ENCODE measurements around the gene ARHGAP8.
"Not testable (repeated sequence)": the region's sequence is repeated elsewhere in the genome, so short reads cannot be mapped to it uniquely, and the experiment has no call there.

ARHGAP8 gene

GRCh38 chr22:44855855-44856254 lies 103.5 kb downstream of the ARHGAP8 start:
- H3K27me3 ChIP-seq (ENCODE audit: control insufficient read depth, insufficient read depth, low read length), result no peaks in the 10 kb centered on the region
- no peaks in the 10 kb centered on the region for H3K9me3 ChIP-seq (ENCODE audit: control insufficient read depth, insufficient read depth, low read length)
- WGBS (ENCODE audit: insufficient coverage, insufficient read length), result no CpG with 5 or more reads among the region's 5 CpGs
- DNase-seq (ENCODE audit: low read depth, low spot score), result no peak
- no peak overlapping the region for H3K27ac ChIP-seq (ENCODE audit: low read length)
- H3K36me3 ChIP-seq (ENCODE audit: control insufficient read depth, insufficient read depth, low read length), result no peaks in the 10 kb centered on the region
- no peaks in the 10 kb centered on the region for H3K4me1 ChIP-seq (ENCODE audit: control insufficient read depth, insufficient read depth, low read length)
- no peak overlapping the region for H3K4me3 ChIP-seq (ENCODE audit: low read length)

- WGBS (ENCODE audit: insufficient coverage, insufficient read length), result no CpG with 5 or more reads among the region's 7 CpGs
- H3K36me3 ChIP-seq (ENCODE audit: control insufficient read depth, insufficient read depth, low read length); H3K9me3 ChIP-seq (ENCODE audit: control insufficient read depth, insufficient read depth, low read length); H3K27ac ChIP-seq (ENCODE audit: low read length); H3K4me1 ChIP-seq (ENCODE audit: control insufficient read depth, insufficient read depth, low read length); H3K4me3 ChIP-seq (ENCODE audit: low read length); H3K27me3 ChIP-seq (ENCODE audit: control insufficient read depth, insufficient read depth, low read length); DNase-seq (ENCODE audit: low read depth, low spot score): not testable (repeated sequence)
Observed at GRCh38 chr22:44858819-44859218, 106.4 kb downstream of the ARHGAP8 start.

GRCh38 chr22:44859641-44860040 lies 107.3 kb downstream of the ARHGAP8 start:
- H3K27ac ChIP-seq (ENCODE audit: low read length), result no peak overlapping the region
- no CpG with 5 or more reads among the region's 13 CpGs for WGBS (ENCODE audit: insufficient coverage, insufficient read length)
- H3K4me1 ChIP-seq (ENCODE audit: control insufficient read depth, insufficient read depth, low read length), result no peaks in the 10 kb centered on the region; the same call in 1 of the 2 replicates

GRCh38 chr22:44860311-44860710 lies 107.9 kb downstream of the ARHGAP8 start:
- no peak for DNase-seq (ENCODE audit: low read depth, low spot score)
- Histone ChIP-seq H3K27ac (ENCODE audit: low read length) (no peak overlapping the region), H3K9me3 (ENCODE audit: control insufficient read depth, insufficient read depth, low read length) (no peaks in the 10 kb centered on the region), H3K36me3 (ENCODE audit: control insufficient read depth, insufficient read depth, low read length) (peaks cover 8% of the 10 kb centered on the region), H3K4me3 (ENCODE audit: low read length) (no peak overlapping the region), H3K4me1 (ENCODE audit: control insufficient read depth, insufficient read depth, low read length) (no peaks in the 10 kb centered on the region; the same call in 1 of the 2 replicates), H3K27me3 (ENCODE audit: control insufficient read depth, insufficient read depth, low read length) (no peaks in the 10 kb centered on the region)
- no CpG with 5 or more reads among the region's 6 CpGs for WGBS (ENCODE audit: insufficient coverage, insufficient read length)

More at GRCh38 chr22:44859641-44860040, 107.3 kb downstream of the ARHGAP8 start:
- H3K9me3 ChIP-seq (ENCODE audit: control insufficient read depth, insufficient read depth, low read length), result no peaks in the 10 kb centered on the region
- H3K4me3 ChIP-seq (ENCODE audit: low read length), result no peak overlapping the region
- H3K36me3 ChIP-seq (ENCODE audit: control insufficient read depth, insufficient read depth, low read length), result peaks cover 8% of the 10 kb centered on the region
- DNase-seq (ENCODE audit: low read depth, low spot score), result no peak
- H3K27me3 ChIP-seq (ENCODE audit: control insufficient read depth, insufficient read depth, low read length), result no peaks in the 10 kb centered on the region

- H3K4me1 ChIP-seq (ENCODE audit: control insufficient read depth, insufficient read depth, low read length), result no peaks in the 10 kb centered on the region; the same call in 1 of the 2 replicates
- H3K27ac ChIP-seq (ENCODE audit: low read length), result no peak overlapping the region
- WGBS (ENCODE audit: insufficient coverage, insufficient read length), result no CpG with 5 or more reads among the region's 7 CpGs
- no peaks in the 10 kb centered on the region for H3K9me3 ChIP-seq (ENCODE audit: control insufficient read depth, insufficient read depth, low read length)
- H3K4me3 ChIP-seq (ENCODE audit: low read length), result no peak overlapping the region
- no peaks in the 10 kb centered on the region for H3K27me3 ChIP-seq (ENCODE audit: control insufficient read depth, insufficient read depth, low read length)
- DNase-seq (ENCODE audit: low read depth, low spot score), result no peak
- H3K36me3 ChIP-seq (ENCODE audit: control insufficient read depth, insufficient read depth, low read length), result peaks cover 8% of the 10 kb centered on the region
Observed at GRCh38 chr22:44861245-44861644, 108.9 kb downstream of the ARHGAP8 start.

- Histone ChIP-seq H3K4me1 (ENCODE audit: control insufficient read depth, insufficient read depth, low read length) (no peaks in the 10 kb centered on the region; the same call in 1 of the 2 replicates), H3K9me3 (ENCODE audit: control insufficient read depth, insufficient read depth, low read length) (no peaks in the 10 kb centered on the region), H3K36me3 (ENCODE audit: control insufficient read depth, insufficient read depth, low read length) (peaks cover 8% of the 10 kb centered on the region), H3K4me3 (ENCODE audit: low read length) (no peak overlapping the region), H3K27me3 (ENCODE audit: control insufficient read depth, insufficient read depth, low read length) (no peaks in the 10 kb centered on the region), H3K27ac (ENCODE audit: low read length) (no peak overlapping the region)
- WGBS (ENCODE audit: insufficient coverage, insufficient read length), result no CpG with 5 or more reads among the region's 11 CpGs
- DNase-seq (ENCODE audit: low read depth, low spot score), result no peak
Observed at GRCh38 chr22:44862281-44862680, 109.9 kb downstream of the ARHGAP8 start.

GRCh38 chr22:44862981-44863860 lies 110.8 kb downstream of the ARHGAP8 start:
- Histone ChIP-seq H3K9me3 (ENCODE audit: control insufficient read depth, insufficient read depth, low read length) (no peaks in the 10 kb centered on the region), H3K36me3 (ENCODE audit: control insufficient read depth, insufficient read depth, low read length) (peaks cover 8% of the 10 kb centered on the region), H3K4me1 (ENCODE audit: control insufficient read depth, insufficient read depth, low read length) (no peaks in the 10 kb centered on the region; the same call in 1 of the 2 replicates), H3K27me3 (ENCODE audit: control insufficient read depth, insufficient read depth, low read length) (no peaks in the 10 kb centered on the region), H3K4me3 (ENCODE audit: low read length) (no peak overlapping the region), H3K27ac (ENCODE audit: low read length) (no peak overlapping the region)
- no CpG with 5 or more reads among the region's 19 CpGs for WGBS (ENCODE audit: insufficient coverage, insufficient read length)
- no peak for DNase-seq (ENCODE audit: low read depth, low spot score)

- Histone ChIP-seq H3K9me3 (ENCODE audit: control insufficient read depth, insufficient read depth, low read length) (no peaks in the 10 kb centered on the region), H3K27me3 (ENCODE audit: control insufficient read depth, insufficient read depth, low read length) (no peaks in the 10 kb centered on the region), H3K36me3 (ENCODE audit: control insufficient read depth, insufficient read depth, low read length) (peaks cover 8% of the 10 kb centered on the region), H3K27ac (ENCODE audit: low read length) (no peak overlapping the region), H3K4me3 (ENCODE audit: low read length) (no peak overlapping the region), H3K4me1 (ENCODE audit: control insufficient read depth, insufficient read depth, low read length) (no peaks in the 10 kb centered on the region; the same call in 1 of the 2 replicates)
- no peak for DNase-seq (ENCODE audit: low read depth, low spot score)
- no CpG with 5 or more reads among the region's 31 CpGs for WGBS (ENCODE audit: insufficient coverage, insufficient read length)
Observed at GRCh38 chr22:44865193-44866057, 113.0 kb downstream of the ARHGAP8 start.

- H3K4me3 ChIP-seq (ENCODE audit: low read length), result no peak overlapping the region
- no peaks in the 10 kb centered on the region for H3K36me3 ChIP-seq (ENCODE audit: control insufficient read depth, insufficient read depth, low read length)
- no peaks in the 10 kb centered on the region for H3K27me3 ChIP-seq (ENCODE audit: control insufficient read depth, insufficient read depth, low read length)
- H3K9me3 ChIP-seq (ENCODE audit: control insufficient read depth, insufficient read depth, low read length), result no peaks in the 10 kb centered on the region
- WGBS (ENCODE audit: insufficient coverage, insufficient read length), result no CpG with 5 or more reads among the region's 7 CpGs
- H3K27ac ChIP-seq (ENCODE audit: low read length), result no peak overlapping the region
- no peak for DNase-seq (ENCODE audit: low read depth, low spot score)
- no peaks in the 10 kb centered on the region; the same call in 1 of the 2 replicates for H3K4me1 ChIP-seq (ENCODE audit: control insufficient read depth, insufficient read depth, low read length)
Observed at GRCh38 chr22:44869196-44869595, 116.8 kb downstream of the ARHGAP8 start.

GRCh38 chr22:44870021-44870420 lies 117.6 kb downstream of the ARHGAP8 start:
- H3K9me3 ChIP-seq (ENCODE audit: control insufficient read depth, insufficient read depth, low read length), result no peaks in the 10 kb centered on the region
- H3K4me3 ChIP-seq (ENCODE audit: low read length), result no peak overlapping the region
- H3K4me1 ChIP-seq (ENCODE audit: control insufficient read depth, insufficient read depth, low read length), result no peaks in the 10 kb centered on the region; the same call in 1 of the 2 replicates
- no peaks in the 10 kb centered on the region for H3K27me3 ChIP-seq (ENCODE audit: control insufficient read depth, insufficient read depth, low read length)
- H3K27ac ChIP-seq (ENCODE audit: low read length), result no peak overlapping the region
- no CpG with 5 or more reads among the region's 5 CpGs for WGBS (ENCODE audit: insufficient coverage, insufficient read length)
- DNase-seq (ENCODE audit: low read depth, low spot score), result no peak
- H3K36me3 ChIP-seq (ENCODE audit: control insufficient read depth, insufficient read depth, low read length), result no peaks in the 10 kb centered on the region

Data from iPS DF 6.9 (cell line).